Natural killer cell treated with Interleukin-12 subunit alpha and Interleukin-12 subunit beta and Interleukin-15 and Interleukin-18, amount 100 ng/mL, for 72 hours (primary cell): ENCODE data around the gene CXCL3. TPM values are rescaled to one million over a fixed set of nuclear protein-coding genes. Genes with fewer than 3 reads are reported as not detected.

ENCODE experiments used
- ATAC-seq, 2 donors: fragments of 150-1000 bp; cut with Tn5 transposase in 1 of 2; sonication (Bioruptor Pico), chemical (Tn5 transposase) in 1 of 2; 2 replicates each; pipeline ENCODE4 v1.10.0; 2021
- DNase-seq: peaks from one replicate; pipeline ENCODE4 v3.0.0; 2022; ENCODE audit warnings: low spot score
- H3K27ac Mint-ChIP-seq, 2 donors: 1 replicate in 1 of 2; 2 replicates in 1 of 2; pipeline ENCODE4 v1.8.0; 2022; ENCODE audit warnings: mixed read lengths in 2 of 2, mild to moderate bottlenecking in 1 of 2, moderate library complexity in 1 of 2
- H3K27me3 Mint-ChIP-seq, 2 donors: 1 replicate in 1 of 2; 2 replicates in 1 of 2; pipeline ENCODE4 v1.8.0; 2022; ENCODE audit warnings: mixed read lengths in 2 of 2
- H3K36me3 Mint-ChIP-seq: one replicate; pipeline ENCODE4 v1.8.0; 2022; ENCODE audit warnings: mixed read lengths
- H3K4me1 Mint-ChIP-seq, 2 donors: 1 replicate in 1 of 2; 2 replicates in 1 of 2; pipeline ENCODE4 v1.8.0; 2022; ENCODE audit warnings: low read depth in 2 of 2, mixed read lengths in 2 of 2, mild to moderate bottlenecking in 1 of 2
- H3K4me3 Mint-ChIP-seq: one replicate; pipeline ENCODE4 v1.8.0; 2022; ENCODE audit warnings: mixed read lengths
- H3K9me3 Mint-ChIP-seq: 2 replicates; pipeline ENCODE4 v1.8.0; 2022; ENCODE audit warnings: mixed read lengths
- total RNA-seq, 2 donors: library from RNA; stranded (reverse); gene quantifications; one replicate each; pipeline ENCODE4 v1.2.3, GENCODE V29; 2022

CXCL3 gene
- total RNA-seq, 2 donors from 2014 or later, result not detected

GRCh38 chr4:73990988-73991741, 47.3 kb downstream of the CXCL3 start:
- Mint-ChIP-seq H3K27ac (no peak overlapping the region), H3K4me1 (no peaks in the 10 kb centered on the region), H3K9me3 (no peaks in the 10 kb centered on the region), H3K4me3 (no peak overlapping the region), H3K27me3 (peaks cover 0 to 4% of the 10 kb centered on the region in 2 donors), H3K36me3 (no peaks in the 10 kb centered on the region)
- DNase-seq (no peak), ATAC-seq (no peak)

DNA sequence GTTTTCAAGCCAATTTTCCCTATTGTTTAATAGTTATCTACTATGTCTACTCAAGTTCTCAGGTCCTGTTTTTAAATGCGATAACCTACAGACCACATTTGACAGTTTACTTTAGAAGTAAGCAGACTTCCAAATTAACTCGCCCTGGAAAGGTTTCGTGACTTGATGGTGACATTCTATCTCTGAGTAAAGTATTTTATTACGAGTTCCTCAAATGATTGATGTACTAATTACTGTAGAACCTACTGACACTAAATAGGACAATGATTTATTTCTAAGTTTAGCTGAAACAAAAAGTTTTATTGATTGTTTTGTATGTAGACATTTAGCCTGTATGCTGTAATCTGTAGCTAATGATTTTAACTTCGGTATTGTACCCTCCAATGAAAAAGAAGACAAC, 48.6 kb downstream of the CXCL3 start:
- H3K36me3 Mint-ChIP-seq, result no peaks in the 10 kb centered on the region

DNA sequence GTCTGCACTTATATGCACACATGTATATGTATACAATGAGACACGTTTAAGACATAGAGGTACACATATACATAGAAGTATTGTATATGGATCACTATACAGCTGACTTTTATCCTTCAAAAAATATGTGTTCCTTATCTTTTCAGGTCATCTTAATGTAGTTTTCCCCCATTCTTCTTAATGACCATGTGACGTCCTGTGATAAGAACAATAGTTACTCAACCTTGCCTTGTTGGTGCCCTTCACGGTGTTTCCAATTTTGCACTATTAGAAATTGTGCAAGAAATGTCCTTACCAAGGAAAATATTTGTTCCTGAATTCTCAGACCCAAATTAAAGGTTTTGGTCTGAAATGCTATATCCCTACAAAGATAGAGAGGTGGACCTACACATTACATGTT, 49.5 kb downstream of the CXCL3 start:
- ATAC-seq (no peak), DNase-seq (no peak)
- Mint-ChIP-seq H3K9me3 (no peaks in the 10 kb centered on the region), H3K27me3 (peaks cover 0 to 2% of the 10 kb centered on the region in 2 donors), H3K36me3 (no peaks in the 10 kb centered on the region), H3K4me3 (no peak overlapping the region), H3K27ac (no peak overlapping the region), H3K4me1 (no peaks in the 10 kb centered on the region)

More for the DNA sequence above, 48.6 kb downstream of the CXCL3 start:
- Mint-ChIP-seq H3K4me1 (no peaks in the 10 kb centered on the region), H3K4me3 (no peak overlapping the region), H3K27ac (no peak overlapping the region), H3K27me3 (peaks cover 0 to 4% of the 10 kb centered on the region in 2 donors), H3K9me3 (no peaks in the 10 kb centered on the region)
- DNase-seq (no peak), ATAC-seq (no peak)

DNA sequence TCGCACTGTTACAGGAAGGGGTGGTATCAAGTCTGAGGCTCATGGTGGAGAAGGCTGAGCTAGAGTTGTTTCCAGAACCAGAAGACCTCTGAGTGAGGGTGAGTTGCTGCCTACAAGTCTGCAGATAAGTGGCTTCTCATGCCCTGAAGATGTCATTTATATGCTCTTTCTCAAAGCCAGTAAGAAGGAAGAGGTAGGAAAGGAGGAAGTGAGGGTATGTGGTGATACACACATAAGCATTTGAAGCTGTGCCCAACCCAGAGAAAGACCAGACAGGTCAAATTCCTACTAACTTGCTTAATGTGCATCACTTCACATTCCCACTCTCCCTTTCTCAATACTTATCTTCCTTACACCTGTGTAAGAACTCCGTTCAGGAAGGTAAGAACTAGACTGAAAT, 50.4 kb downstream of the CXCL3 start, which contains the start of gene PPBP:
Gene PPBP, minus strand, starts transcription at position 130 of the 400 bp plus-strand sequence. Its CDS starts 87 bp downstream, at position 43.
- H3K36me3 Mint-ChIP-seq, result no peaks in the 10 kb centered on the region
- DNase-seq (no peak), ATAC-seq (no peak)
- no peaks in the 10 kb centered on the region for H3K9me3 Mint-ChIP-seq
- H3K4me3 Mint-ChIP-seq, result no peak within 1 kb of the TSS
- no peak within 1 kb of the TSS for H3K27ac Mint-ChIP-seq
- H3K27me3 Mint-ChIP-seq, result peaks cover 0 to 2% of the 10 kb centered on the region in 2 donors
- H3K4me1 Mint-ChIP-seq, result no peaks in the 10 kb centered on the region

Other genes with a start within 250 kb of the CXCL3 start
- gene CXCL6, start 202.0 kb downstream of the CXCL3 start, total RNA-seq, result not detected
- not detected for gene PF4V1, start 185.4 kb downstream of the CXCL3 start, total RNA-seq
- under 1 TPM in 1 of 2 donors, not detected in 1; 0.78 TPM for gene CXCL1, start 169.3 kb downstream of the CXCL3 start, total RNA-seq
- not detected for gene PF4, start 56.7 kb downstream of the CXCL3 start, total RNA-seq
- not detected for gene PPBP, start 50.5 kb downstream of the CXCL3 start, total RNA-seq
- gene CXCL5, start 40.0 kb downstream of the CXCL3 start, total RNA-seq, result not detected
- under 1 TPM; 0.36 to 0.61 TPM for gene CXCL2, start 60.5 kb upstream of the CXCL3 start, total RNA-seq
- 10 to 100 TPM in 1 of 2 donors, 1 to 10 TPM in 1; 8.4 to 14.5 TPM for gene MTHFD2L, start 119.4 kb upstream of the CXCL3 start, total RNA-seq